K562 (cell line): ENCODE results near the gene CAMK2N1. TPM values are rescaled to one million over a fixed set of nuclear protein-coding genes. Genes with fewer than 3 reads are reported as not detected.

Experiments
- BHLHE40 ChIP-seq: IDR thresholded peaks from 2 replicates; pipeline ENCODE4 v1.6.1; 2011; ENCODE audit warnings: low read length, improper control_type of control experiment
- BRD4 ChIP-seq: fragments of 200-600 bp; sonication (generic); IDR thresholded peaks from 2 replicates; pipeline ENCODE4 v1.6.1; 2017; ENCODE audit warnings: inconsistent platforms
- CBFA2T2 ChIP-seq: fragments of 450-650 bp; conservative IDR thresholded peaks from 2 replicates; pipeline ENCODE4 v1.6.1; 2017; ENCODE audit warnings: mild to moderate bottlenecking
- DDX20 ChIP-seq: fragments of 450-650 bp; IDR thresholded peaks from 2 replicates; pipeline ENCODE4 v1.6.1; 2016; ENCODE audit warnings: missing genetic modification characterization, low read depth, mild to moderate bottlenecking, missing compliant biosample characterization, moderate library complexity
- EHMT2 ChIP-seq: fragments of 450-650 bp; IDR thresholded peaks from 2 replicates; pipeline ENCODE4 v1.6.1; 2018; ENCODE audit warnings: antibody characterized with exemption
- GATA2 ChIP-seq: sonication (generic); formaldehyde crosslinking; IDR thresholded peaks from 2 replicates; pipeline ENCODE4 v1.4.0; 2020; ENCODE audit warnings: mild to moderate bottlenecking, missing genetic modification reagents
- GTF2E2 ChIP-seq: fragments of 200-800 bp; sonication (Bioruptor generic); IDR thresholded peaks from 2 replicates; pipeline ENCODE4 v1.6.1; 2016; ENCODE audit warnings: missing genetic modification characterization, missing compliant biosample characterization
- NCOA1 ChIP-seq: fragments of 450-650 bp; IDR thresholded peaks from 2 replicates; pipeline ENCODE4 v1.6.1; 2016; ENCODE audit warnings: low read depth
- NR2C2 ChIP-seq, 2 experiments: fragments of 200-800 bp in 1 of 2; sonication (Bioruptor generic) in 1 of 2; sonication (generic) in 1 of 2; formaldehyde crosslinking in 1 of 2; IDR thresholded peaks; 2 replicates each; pipeline versions ENCODE4 v1.6.1 to v1.8.0; 2016 to 2022; ENCODE audit warnings: mild to moderate bottlenecking in 1 of 2, missing compliant biosample characterization in 1 of 2, missing genetic modification characterization in 1 of 2, missing genetic modification reagents in 1 of 2
- PBX2 ChIP-seq, 2 experiments: IDR thresholded peaks in 1 of 2; conservative IDR thresholded peaks in 1 of 2; 2 replicates each; pipeline ENCODE4 v1.6.1; 2016; ENCODE audit warnings: low read depth in 2 of 2, mild to moderate bottlenecking in 1 of 2, missing compliant biosample characterization in 1 of 2, missing genetic modification characterization in 1 of 2, moderate library complexity in 1 of 2
- PCBP2 ChIP-seq: fragments of 200-400 bp; formaldehyde crosslinking; IDR thresholded peaks from 2 replicates; pipeline ENCODE4 v1.6.1; 2018; ENCODE audit warnings: low read length, low read depth, mild to moderate bottlenecking, moderate library complexity; ENCODE audit not compliant: poor library complexity, severe bottlenecking
- PYGO2 ChIP-seq: fragments of 450-650 bp; IDR thresholded peaks from 2 replicates; pipeline ENCODE4 v1.6.1; 2016; ENCODE audit warnings: mild to moderate bottlenecking, missing genetic modification characterization, moderate library complexity, missing compliant biosample characterization
- RERE ChIP-seq: sonication (generic); formaldehyde crosslinking; IDR thresholded peaks from 2 replicates; pipeline ENCODE4 v1.8.0; 2023; ENCODE audit warnings: missing genetic modification reagents, mild to moderate bottlenecking, borderline replicate concordance
- SAFB2 ChIP-seq: fragments of 200-400 bp; formaldehyde crosslinking; IDR thresholded peaks from 2 replicates; pipeline ENCODE4 v1.6.1; 2018; ENCODE audit warnings: borderline replicate concordance, low read length, low read depth, moderate library complexity; ENCODE audit not compliant: severe bottlenecking
- SREBF1 ChIP-seq: fragments of 150-350 bp; IDR thresholded peaks from 2 replicates; pipeline ENCODE4 v1.6.1; 2014; ENCODE audit warnings: antibody characterized with exemption, low read depth, low read length, borderline replicate concordance
- SUPT5H ChIP-seq: fragments of 450-650 bp; IDR thresholded peaks from 2 replicates; pipeline ENCODE4 v1.6.1; 2016
- ZNF212 ChIP-seq: fragments of 450-650 bp; formaldehyde crosslinking; IDR thresholded peaks from 2 replicates; pipeline ENCODE4 v1.4.0; 2020; ENCODE audit warnings: mild to moderate bottlenecking
- polyA plus RNA-seq, 8 experiments: library from polyadenylated mRNA; depleted of rRNA in 4 of 8; stranded (reverse) in 5 of 8; unstranded in 3 of 8; fragments of >200 nt; fragmentation: Nextera tagmentation in 2 of 8; fragmentation: Illumina TruSeq in 1 of 8; extraction: Ambion mirVana in 2 of 8; extraction: Trizol in 1 of 8; gene quantifications; 2 replicates each; pipeline versions ENCODE4 v1.2.1 to v1.2.3, GENCODE V29; 2011 to 2014; ENCODE audit warnings: inconsistent platforms in 1 of 8, missing spikeins in 1 of 8
- total RNA-seq, 7 experiments: library from RNA; depleted of rRNA in 6 of 7; stranded (reverse); fragments of >200 nt in 6 of 7; fragmentation: Illumina TruSeq in 2 of 7; extraction: Trizol in 2 of 7; gene quantifications; 2 replicates each; pipeline versions ENCODE4 v1.2.1 to v1.2.3, GENCODE V29; 2011 to 2021; ENCODE audit warnings: low replicate concordance in 1 of 7
- TF ChIP-seq, protein P1 (sequence below): fragments of 250-450 bp; sonication (Bioruptor Pico); IDR thresholded peaks from 2 replicates; pipeline ENCODE4 v1.8.0; 2021; ENCODE audit warnings: mild to moderate bottlenecking, moderate library complexity

The CAMK2N1 gene
- total and polyA plus RNA-seq, 9 of the 15 experiments (the other 6 are each of a cell fraction or from before 2014, with no cell fraction given), result 0.09 to 1.4 (median 0.34) TPM

GRCh38 chr1:20493839-20494608, 8.0 kb upstream of the CAMK2N1 start (continued):
- no peak for TF ChIP-seq NCOA1
- peak; percentile 73 for TF ChIP-seq BHLHE40
- TF ChIP-seq, protein P1, sequence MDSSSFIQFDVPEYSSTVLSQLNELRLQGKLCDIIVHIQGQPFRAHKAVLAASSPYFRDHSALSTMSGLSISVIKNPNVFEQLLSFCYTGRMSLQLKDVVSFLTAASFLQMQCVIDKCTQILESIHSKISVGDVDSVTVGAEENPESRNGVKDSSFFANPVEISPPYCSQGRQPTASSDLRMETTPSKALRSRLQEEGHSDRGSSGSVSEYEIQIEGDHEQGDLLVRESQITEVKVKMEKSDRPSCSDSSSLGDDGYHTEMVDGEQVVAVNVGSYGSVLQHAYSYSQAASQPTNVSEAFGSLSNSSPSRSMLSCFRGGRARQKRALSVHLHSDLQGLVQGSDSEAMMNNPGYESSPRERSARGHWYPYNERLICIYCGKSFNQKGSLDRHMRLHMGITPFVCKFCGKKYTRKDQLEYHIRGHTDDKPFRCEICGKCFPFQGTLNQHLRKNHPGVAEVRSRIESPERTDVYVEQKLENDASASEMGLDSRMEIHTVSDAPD (CRISPR knock-in tag), result no peak
- TF ChIP-seq CBFA2T2, result no peak
- no peak for TF ChIP-seq PCBP2
- no peak for TF ChIP-seq SUPT5H
- no peak for TF ChIP-seq PYGO2 (tag)
- TF ChIP-seq SAFB2, result no peak
- TF ChIP-seq DDX20, result no peak
- TF ChIP-seq PBX2 (CRISPR knock-in tag; IDR thresholded peaks at IDR 0.05; ENCODE audit: low read depth), result no peak
- TF ChIP-seq PBX2 (tag; conservative IDR thresholded peaks at IDR 0.05; ENCODE audit: low read depth), result no peak
- 0 out of 2 replicates have a peak, but pooled peaks have one; percentile 34 for TF ChIP-seq SREBF1
- no peak for TF ChIP-seq BRD4
- TF ChIP-seq NR2C2 (CRISPR knock-in tag; IDR thresholded peaks at IDR 0.05), result no peak
- TF ChIP-seq NR2C2 (tag; IDR thresholded peaks at IDR 0.05), result no peak
- TF ChIP-seq EHMT2, result no peak
- no peak for TF ChIP-seq GATA2 (CRISPR knock-in tag)
- TF ChIP-seq ZNF212 (CRISPR knock-in tag), result no peak
- TF ChIP-seq RERE (CRISPR knock-in tag), result no peak
- TF ChIP-seq GTF2E2, result no peak
